ENCODE results near the gene CCDC184.
A peak's percentile ranks its signal among the peaks of the same experiment; 100 is the strongest.

CCDC184 gene

DNA sequence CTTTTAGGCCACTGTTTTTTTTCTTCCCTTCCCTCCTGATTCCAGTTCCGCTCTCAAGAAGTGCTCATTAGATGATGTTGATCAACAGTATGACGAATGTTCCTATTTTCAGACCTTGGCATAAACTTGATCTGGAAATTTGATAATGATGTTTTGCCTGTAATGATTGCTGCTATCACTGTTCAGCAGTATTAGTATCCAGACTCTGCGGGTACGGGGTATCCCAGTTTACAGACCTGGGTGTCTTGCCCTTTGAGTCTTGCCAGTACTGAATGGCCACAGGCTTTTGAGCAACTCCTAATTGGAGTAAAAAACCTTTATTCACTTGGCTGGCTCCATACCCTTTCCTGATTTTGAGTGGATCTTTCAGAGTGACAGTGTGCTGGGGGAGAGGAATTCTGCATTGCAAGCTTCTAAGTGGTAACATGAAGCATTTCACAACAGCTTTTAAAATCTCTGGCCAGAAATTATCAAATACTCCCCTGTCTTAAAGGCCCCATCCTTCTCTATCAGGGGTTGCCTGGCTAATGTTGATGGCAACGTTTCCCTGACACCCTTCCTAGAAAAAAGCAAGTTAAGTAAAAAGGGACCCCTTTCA lies 20.2 kb upstream of the CCDC184 start:
- TF ChIP-seq NFRKB (IDR thresholded peaks at IDR 0.05) (no peak), CTBP1 (IDR thresholded peaks at IDR 0.05; ENCODE audit: borderline replicate concordance) (no peak), FOXK2 (IDR thresholded peaks at IDR 0.05) (no peak), L3MBTL2 (conservative IDR thresholded peaks at IDR 0.05) (no peak), SUZ12 (IDR thresholded peaks at IDR 0.05) (no peak), SP1 (IDR thresholded peaks at IDR 0.05) (no peak), FOXM1 (IDR thresholded peaks at IDR 0.05; ENCODE audit: borderline replicate concordance) (no peak), ARNT (IDR thresholded peaks at IDR 0.05) (no peak), BHLHE40 (IDR thresholded peaks at IDR 0.05; ENCODE audit: borderline replicate concordance) (no peak), TARDBP (IDR thresholded peaks at IDR 0.05) (no peak), ZNF384 (IDR thresholded peaks at IDR 0.05) (no peak), PKNOX1 (IDR thresholded peaks at IDR 0.05) (no peak), ELF4 (IDR thresholded peaks at IDR 0.05) (no peak)
- POLR2A ChIA-PET = no interaction called here
- DNase-seq (ENCODE audit: extremely low spot score) = no peak
- CTCF ChIA-PET = interaction anchor here (1.0 kb wide), 1 partner anchor 14 kb away, joined by 3 read pairs; no protein-coding TSS in a partner anchor

DNA sequence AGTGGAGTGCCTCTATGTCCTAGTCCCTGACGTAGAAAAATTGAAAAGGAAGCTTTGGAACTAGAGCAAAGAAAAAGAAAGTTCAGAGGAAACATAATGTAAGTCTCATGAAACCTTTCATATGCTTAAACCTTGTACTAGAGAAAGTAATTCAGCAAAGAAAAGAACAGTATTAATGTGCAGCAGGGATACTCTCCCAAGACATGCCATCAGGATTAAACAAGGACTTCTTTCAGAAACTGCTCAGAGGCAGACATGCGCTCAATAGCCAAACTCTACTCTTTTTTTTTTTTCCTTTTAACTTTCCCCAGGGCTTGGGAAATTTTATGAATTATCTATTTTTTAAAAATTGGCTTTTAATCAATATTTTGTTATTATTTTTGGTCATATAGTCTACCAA lies 19.0 kb upstream of the CCDC184 start:
- DNase-seq (ENCODE audit: extremely low spot score) = no peak
- POLR2A ChIA-PET = no interaction called here
- TF ChIP-seq FOXM1 (IDR thresholded peaks at IDR 0.05; ENCODE audit: borderline replicate concordance) (no peak), ARNT (IDR thresholded peaks at IDR 0.05) (no peak), LEF1 (IDR thresholded peaks at IDR 0.05; ENCODE audit: borderline replicate concordance) (no peak), PKNOX1 (IDR thresholded peaks at IDR 0.05) (no peak), HDGF (IDR thresholded peaks at IDR 0.05; ENCODE audit: borderline replicate concordance) (no peak), SUZ12 (IDR thresholded peaks at IDR 0.05) (no peak), CTBP1 (IDR thresholded peaks at IDR 0.05; ENCODE audit: borderline replicate concordance) (no peak)
- CTCF ChIA-PET = interaction anchor here (0.6 to 1.8 kb wide), 7 partner anchors 18 to 326 kb away, joined by 3 to 11 read pairs (median 3); partner anchors contain the start of gene CCDC184

GRCh38 chr12:48165089-48165981 lies 18.1 kb upstream of the CCDC184 start:
- TF ChIP-seq SUZ12 (IDR thresholded peaks at IDR 0.05) (no peak), ARNT (IDR thresholded peaks at IDR 0.05) (no peak), PKNOX1 (IDR thresholded peaks at IDR 0.05) (no peak), FOXA1 (IDR thresholded peaks at IDR 0.05) (no peak), BHLHE40 (IDR thresholded peaks at IDR 0.05; ENCODE audit: borderline replicate concordance) (no peak), FOXM1 (IDR thresholded peaks at IDR 0.05; ENCODE audit: borderline replicate concordance) (no peak), FOXK2 (IDR thresholded peaks at IDR 0.05) (no peak), ELF4 (IDR thresholded peaks at IDR 0.05) (no peak), HDGF (IDR thresholded peaks at IDR 0.05; ENCODE audit: borderline replicate concordance) (no peak), CTBP1 (IDR thresholded peaks at IDR 0.05; ENCODE audit: borderline replicate concordance) (no peak), TARDBP (IDR thresholded peaks at IDR 0.05) (no peak), LEF1 (IDR thresholded peaks at IDR 0.05; ENCODE audit: borderline replicate concordance) (no peak)
- ChIA-PET POLR2A (no interaction called here), CTCF (interaction anchor here (0.6 to 1.8 kb wide), 6 partner anchors 18 to 327 kb away, joined by 3 to 11 read pairs (median 3); no protein-coding TSS in a partner anchor)

GRCh38 chr12:48169011-48169410 lies 14.4 kb upstream of the CCDC184 start:
- POLR2A ChIA-PET = no interaction called here
- DNase-seq (ENCODE audit: extremely low spot score) = no peak
- CTCF ChIA-PET = no interaction called here
- TF ChIP-seq SUZ12 (IDR thresholded peaks at IDR 0.05) = no peak
- TF ChIP-seq HDGF (IDR thresholded peaks at IDR 0.05; ENCODE audit: borderline replicate concordance) = no peak
- no peak for TF ChIP-seq PKNOX1 (IDR thresholded peaks at IDR 0.05)
- TF ChIP-seq ZNF384 (IDR thresholded peaks at IDR 0.05) = no peak
- no peak for TF ChIP-seq L3MBTL2 (conservative IDR thresholded peaks at IDR 0.05)
- TF ChIP-seq NFRKB (IDR thresholded peaks at IDR 0.05) = no peak
- no peak for TF ChIP-seq BHLHE40 (IDR thresholded peaks at IDR 0.05; ENCODE audit: borderline replicate concordance)
- TF ChIP-seq FOXK2 (IDR thresholded peaks at IDR 0.05) = no peak
- no peak for TF ChIP-seq ELF4 (IDR thresholded peaks at IDR 0.05)
- no peak for TF ChIP-seq TARDBP (IDR thresholded peaks at IDR 0.05)
- TF ChIP-seq CTBP1 (IDR thresholded peaks at IDR 0.05; ENCODE audit: borderline replicate concordance) = no peak
- TF ChIP-seq SP1 (IDR thresholded peaks at IDR 0.05) = no peak
- TF ChIP-seq FOXA1 (IDR thresholded peaks at IDR 0.05) = no peak
- TF ChIP-seq FOXM1 (IDR thresholded peaks at IDR 0.05; ENCODE audit: borderline replicate concordance) = no peak
- TF ChIP-seq ARNT (IDR thresholded peaks at IDR 0.05) = no peak
- no peak for TF ChIP-seq LEF1 (IDR thresholded peaks at IDR 0.05; ENCODE audit: borderline replicate concordance)

More at GRCh38 chr12:48165089-48165981, 18.1 kb upstream of the CCDC184 start:
- peak; percentile 56 for DNase-seq (ENCODE audit: extremely low spot score)
